Heart left ventricle (tissue), 16 donors: ENCODE data around the gene MAGI1. TPM values are rescaled to one million over a fixed set of nuclear protein-coding genes. Genes with fewer than 3 reads are reported as not detected.

Experiments used
- ATAC-seq, 4 donors: fragments of 200-7000 bp; cut with Tn5 transposase; one replicate each; pipeline ENCODE4 v1.9.1; 2020 to 2022; ENCODE audit warnings: moderate library complexity in 4 of 4, mild to moderate bottlenecking in 3 of 4, moderate number of reproducible peaks in 1 of 4
- DNase-seq, 5 donors: peaks; one replicate each; pipeline ENCODE4 v3.0.0-alpha.2; 2020
- H3K27ac ChIP-seq, 12 donors: fragments of 200-600 bp; sonication (generic) in 4 of 12; one replicate each; pipeline versions ENCODE4 v1.5.0 to v1.8.0; 2016 to 2022; ENCODE audit warnings: mild to moderate bottlenecking in 2 of 12
- H3K27me3 ChIP-seq, 9 donors: fragments of 200-600 bp; sonication (generic) in 2 of 9; one replicate each; pipeline versions ENCODE4 v1.5.1 to v1.8.0; 2016 to 2022; ENCODE audit warnings: mild to moderate bottlenecking in 3 of 9
- H3K36me3 ChIP-seq, 9 donors: fragments of 200-600 bp; sonication (generic) in 2 of 9; one replicate each; pipeline versions ENCODE4 v1.5.0 to v1.8.0; 2018 to 2022; ENCODE audit warnings: mild to moderate bottlenecking in 2 of 9
- H3K4me1 ChIP-seq, 12 donors: fragments of 200-600 bp; sonication (generic) in 4 of 12; one replicate each; pipeline versions ENCODE4 v1.5.0 to v1.8.0; 2016 to 2022; ENCODE audit warnings: mild to moderate bottlenecking in 3 of 12
- H3K4me3 ChIP-seq, 12 donors: fragments of 200-600 bp; sonication (generic) in 4 of 12; one replicate each; pipeline versions ENCODE4 v1.5.0 to v1.8.0; 2017 to 2022; ENCODE audit warnings: mild to moderate bottlenecking in 9 of 12, moderate library complexity in 4 of 12
- H3K9me3 ChIP-seq, 12 donors: fragments of 200-600 bp; sonication (generic) in 4 of 12; one replicate each; pipeline versions ENCODE4 v1.5.0 to v1.8.0; 2016 to 2022; ENCODE audit warnings: mild to moderate bottlenecking in 1 of 12
- POLR2A ChIP-seq, 2 donors: fragments of 450-650 bp; IDR thresholded peaks; one replicate each; pipeline ENCODE4 v1.6.1; 2017; ENCODE audit warnings: antibody characterized with exemption in 2 of 2, mild to moderate bottlenecking in 2 of 2, moderate library complexity in 2 of 2
- WGBS, 4 donors: extraction: QIAGEN DNeasy Blood & Tissue Kit in 2 of 4; methylation state at CpG; one replicate each; pipeline versions ENCODE4 v1.1.5 to v1.1.7; 2013 to 2018; 5-methylcytosine and 5-hydroxymethylcytosine counted together
- intact Hi-C, 10 donors: fragments of 100-400 bp; cut with DNase I; formaldehyde crosslinking; loops; one replicate each; pipeline versions ENCODE4 v1.11.1 to v1.14.2; 2022
- polyA plus RNA-seq, 2 donors: library from polyadenylated mRNA; stranded (reverse); fragments of 200-250 nt; gene quantifications; one replicate each; pipeline ENCODE4 v1.2.3, GENCODE V29; 2013
- total RNA-seq, 9 donors: library from RNA; depleted of rRNA in 2 of 9; stranded (reverse); fragments of >200 nt in 2 of 9; fragmentation: NEBNext Ultra II Directional in 3 of 9; extraction: Animal tissue kit (Norgen Biotek cat#: 25700) in 3 of 9; gene quantifications; one replicate each; pipeline versions ENCODE4 v1.1.0 to v1.2.4, GENCODE V29; 2016 to 2023
- TF ChIP-seq, protein P1 (sequence below), 12 donors: fragments of 200-600 bp; sonication (generic) in 4 of 12; IDR thresholded peaks; one replicate each; pipeline versions ENCODE4 v1.5.0 to v1.8.0; 2018 to 2022; ENCODE audit warnings: antibody characterized with exemption in 12 of 12, mild to moderate bottlenecking in 5 of 12
- donor health status: ischemic (EF 13 %, LVEDD 7.1; RV severe dilation, severe dysfunction).
- donor health status: healthy with polysubstance abuse.
- donor health status: DM: no; HTN: yes; CAD: no.
- donor health status: DM: no; HTN: no; CAD: no.
- donor health status: ischemic (EF 25% LVEDD 6.9; RV normal size, moderate dysfunction).
- donor health status: ischemic (EF 25% LVEDD 5.7; RV mildly dilated, moderate dysfunction).
- donor health status: healthy.
- donor health status: DM: yes; HTN: yes; CAD: no.
- donor health status: ischemic (EF 35%, LVEDD 5.7; RV mildly dilated, moderate dysfunction).
- donor health status: nonischemic (EF 11% LVEDD 7.7; RV severe dilation, severe dysfunction).
- donor health status: DM: yes; HTN: yes; CAD: no.
- donor health status: PGD.
- donor health status: ischemic (EF 29% LVEDD 5.4; RV normal size, mild dysfunction).
- donor health status: nonischemic (EF 23%, LVEDD 6.1; RV moderate dilation, normal function).

MAGI1 gene
- total and polyA plus RNA-seq, 11 donors = 18.5 to 52.1 (median 31.4) TPM

DNA sequence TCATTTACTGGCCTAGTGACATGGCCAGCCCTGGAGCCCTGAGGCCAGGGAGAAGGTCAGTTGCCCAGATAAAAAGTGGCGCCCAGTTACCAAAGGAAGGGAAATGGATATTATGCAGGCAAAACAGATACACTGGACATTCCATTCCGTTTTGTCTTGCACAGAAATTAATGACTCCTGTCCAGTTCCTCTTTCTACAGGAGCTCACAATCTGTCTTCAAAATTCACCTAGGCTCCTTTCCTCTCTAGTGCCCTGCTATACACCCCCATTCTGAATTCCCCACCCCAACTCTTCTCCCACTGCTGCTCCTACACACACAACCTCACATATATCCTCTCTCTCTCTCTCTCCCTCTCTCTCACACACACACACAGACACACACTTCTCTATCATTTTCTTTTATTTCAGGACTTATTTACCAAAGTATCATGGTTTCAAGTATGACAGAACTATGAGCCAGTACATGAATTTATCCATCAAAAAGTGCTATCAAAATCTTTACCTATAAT is 229.0 kb downstream of the MAGI1 start:
- DNase-seq (no peak), ATAC-seq (no peak)
- no peak overlapping the region for H3K4me3 ChIP-seq
- WGBS, 4 donors = 71 to 94% (median 84%) methylated on average over 2 of the region's 2 CpGs
- no peaks in the 10 kb centered on the region for H3K36me3 ChIP-seq
- TF ChIP-seq, protein P1, sequence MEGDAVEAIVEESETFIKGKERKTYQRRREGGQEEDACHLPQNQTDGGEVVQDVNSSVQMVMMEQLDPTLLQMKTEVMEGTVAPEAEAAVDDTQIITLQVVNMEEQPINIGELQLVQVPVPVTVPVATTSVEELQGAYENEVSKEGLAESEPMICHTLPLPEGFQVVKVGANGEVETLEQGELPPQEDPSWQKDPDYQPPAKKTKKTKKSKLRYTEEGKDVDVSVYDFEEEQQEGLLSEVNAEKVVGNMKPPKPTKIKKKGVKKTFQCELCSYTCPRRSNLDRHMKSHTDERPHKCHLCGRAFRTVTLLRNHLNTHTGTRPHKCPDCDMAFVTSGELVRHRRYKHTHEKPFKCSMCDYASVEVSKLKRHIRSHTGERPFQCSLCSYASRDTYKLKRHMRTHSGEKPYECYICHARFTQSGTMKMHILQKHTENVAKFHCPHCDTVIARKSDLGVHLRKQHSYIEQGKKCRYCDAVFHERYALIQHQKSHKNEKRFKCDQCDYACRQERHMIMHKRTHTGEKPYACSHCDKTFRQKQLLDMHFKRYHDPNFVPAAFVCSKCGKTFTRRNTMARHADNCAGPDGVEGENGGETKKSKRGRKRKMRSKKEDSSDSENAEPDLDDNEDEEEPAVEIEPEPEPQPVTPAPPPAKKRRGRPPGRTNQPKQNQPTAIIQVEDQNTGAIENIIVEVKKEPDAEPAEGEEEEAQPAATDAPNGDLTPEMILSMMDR (IDR thresholded peaks at IDR 0.05) = no peak
- no peak for TF ChIP-seq POLR2A (IDR thresholded peaks at IDR 0.05)
- no peaks in the 10 kb centered on the region for H3K27me3 ChIP-seq
- peaks cover 0 to 8% (median 0%) of the 10 kb centered on the region in 12 donors for H3K9me3 ChIP-seq
- peaks cover 0 to 33% (median 17%) of the 10 kb centered on the region in 12 donors for H3K4me1 ChIP-seq
- no peak overlapping the region for H3K27ac ChIP-seq
- intact Hi-C loops = no loop called here

DNA sequence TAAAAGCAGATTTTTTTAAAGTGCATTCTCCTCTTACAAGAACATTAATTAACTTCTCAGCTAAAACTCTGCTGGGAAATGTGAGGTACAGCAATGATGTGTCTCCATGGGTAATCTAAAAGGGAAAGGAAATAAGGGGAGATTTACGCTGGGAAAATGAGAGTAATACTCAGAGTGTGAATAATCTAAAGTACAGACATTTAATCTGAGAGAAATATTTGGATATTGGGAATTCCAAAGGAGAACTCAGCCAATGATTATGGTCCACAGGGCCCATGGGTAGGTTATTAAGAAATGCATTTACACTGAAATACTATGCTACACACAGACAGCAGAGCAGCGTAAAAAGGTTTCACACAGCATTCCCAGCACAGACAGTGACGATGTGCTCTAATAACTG is 229.9 kb downstream of the MAGI1 start:
- WGBS, 4 donors = 83 to 98% (median 96%) methylated on average over 3 of the region's 3 CpGs
- no peaks in the 10 kb centered on the region for H3K27me3 ChIP-seq
- TF ChIP-seq POLR2A (IDR thresholded peaks at IDR 0.05) = no peak
- TF ChIP-seq, protein P1 (IDR thresholded peaks at IDR 0.05) = no peak
- peaks cover 0 to 33% (median 17%) of the 10 kb centered on the region in 12 donors for H3K4me1 ChIP-seq
- peaks cover 0 to 8% (median 0%) of the 10 kb centered on the region in 12 donors for H3K9me3 ChIP-seq
- H3K4me3 ChIP-seq = no peak overlapping the region
- H3K27ac ChIP-seq = no peak overlapping the region
- no peak for ATAC-seq
- no peaks in the 10 kb centered on the region for H3K36me3 ChIP-seq
- intact Hi-C loops = no loop called here
- no peak for DNase-seq

DNA sequence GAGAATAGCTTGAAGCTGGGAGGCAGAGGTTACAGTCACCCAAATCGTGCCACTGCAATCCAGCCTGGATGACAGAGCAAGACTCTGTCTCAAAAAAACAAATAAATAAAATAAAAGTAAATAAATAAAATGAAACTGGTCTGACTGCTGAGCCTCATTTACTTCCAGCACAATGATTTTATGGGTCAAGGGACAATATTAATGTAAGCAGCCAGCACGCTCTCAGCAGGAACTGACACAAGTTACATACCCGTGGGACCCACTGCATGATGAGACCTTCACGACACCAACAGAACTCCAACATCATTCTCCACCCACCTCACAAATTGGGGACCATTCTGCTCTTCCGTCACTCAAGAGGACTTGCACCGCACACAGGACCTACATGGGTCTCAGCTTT is 230.3 kb downstream of the MAGI1 start:
- Histone ChIP-seq H3K4me1 (peaks cover 0 to 33% (median 17%) of the 10 kb centered on the region in 12 donors), H3K27ac (no peak overlapping the region), H3K27me3 (no peaks in the 10 kb centered on the region), H3K4me3 (no peak overlapping the region), H3K9me3 (peaks cover 0 to 8% (median 0%) of the 10 kb centered on the region in 12 donors), H3K36me3 (no peaks in the 10 kb centered on the region)
- TF ChIP-seq, protein P1 (IDR thresholded peaks at IDR 0.05) = no peak
- TF ChIP-seq POLR2A (IDR thresholded peaks at IDR 0.05) = no peak
- intact Hi-C loops = no loop called here
- WGBS, 4 donors = 78 to 85% (median 84%) methylated on average over 6 of the region's 6 CpGs
- no peak for DNase-seq
- no peak for ATAC-seq

DNA sequence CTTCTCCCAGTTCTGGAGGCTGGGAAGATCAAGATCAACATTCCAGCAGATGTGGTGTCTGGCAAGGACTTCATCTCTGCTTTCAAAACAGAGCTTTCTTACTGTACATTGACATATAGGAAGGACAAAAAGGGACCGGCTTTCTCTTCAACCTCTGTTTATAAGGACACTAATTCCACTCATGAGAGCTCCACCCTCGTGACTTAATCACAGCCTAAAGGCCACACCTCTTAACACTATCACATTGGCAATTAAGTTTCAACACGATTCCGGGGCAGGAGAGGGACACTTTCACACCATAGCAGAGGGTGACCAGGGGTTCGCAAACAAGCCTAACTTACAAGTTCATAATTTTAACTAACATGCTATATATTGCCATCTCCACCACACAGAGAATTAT is 231.5 kb downstream of the MAGI1 start:
- H3K27ac ChIP-seq = no peak overlapping the region
- peaks cover 0 to 8% (median 0%) of the 10 kb centered on the region in 12 donors for H3K9me3 ChIP-seq
- no peaks in the 10 kb centered on the region for H3K27me3 ChIP-seq
- no peak for ATAC-seq
- TF ChIP-seq, protein P1 (IDR thresholded peaks at IDR 0.05) = no peak
- no peak for TF ChIP-seq POLR2A (IDR thresholded peaks at IDR 0.05)
- H3K4me3 ChIP-seq = no peak overlapping the region
- intact Hi-C loops = no loop called here
- no peak for DNase-seq
- H3K36me3 ChIP-seq = no peaks in the 10 kb centered on the region
- peaks cover 0 to 33% (median 17%) of the 10 kb centered on the region in 12 donors for H3K4me1 ChIP-seq
- WGBS, 4 donors = 54 to 60% (median 58%) methylated on average over 5 of the region's 5 CpGs
